DMS79 (cell line): ENCODE measurements around the gene COL6A5.
"Not testable (repeated sequence)": the region's sequence is repeated elsewhere in the genome, so short reads cannot be mapped to it uniquely, and the experiment has no call there.

Experiments used
- DNase-seq: peaks from one replicate; lab custom pipeline; 2025; lab: John Stamatoyannopoulos, UW

The COL6A5 gene

DNA sequence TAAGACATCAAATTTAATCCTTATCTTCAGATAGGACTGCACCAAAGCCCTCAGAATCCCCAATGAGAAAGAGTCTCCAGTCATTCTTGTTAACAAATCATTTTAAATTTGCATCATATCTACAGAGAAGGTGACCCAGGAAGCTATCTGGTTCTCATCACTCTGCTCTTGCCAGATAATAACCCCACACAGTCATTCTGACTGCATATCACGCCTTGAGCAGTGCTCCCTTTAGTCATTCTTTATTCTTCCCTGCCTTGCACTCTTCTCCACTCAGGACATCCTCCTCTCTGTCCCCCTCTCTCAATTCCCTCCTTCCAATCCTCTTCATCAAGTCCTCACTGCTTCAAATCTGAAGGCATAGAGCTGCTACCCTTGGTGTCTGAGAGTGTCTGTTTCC lies 87.8 kb downstream of the COL6A5 start:
- no peak for DNase-seq

DNA sequence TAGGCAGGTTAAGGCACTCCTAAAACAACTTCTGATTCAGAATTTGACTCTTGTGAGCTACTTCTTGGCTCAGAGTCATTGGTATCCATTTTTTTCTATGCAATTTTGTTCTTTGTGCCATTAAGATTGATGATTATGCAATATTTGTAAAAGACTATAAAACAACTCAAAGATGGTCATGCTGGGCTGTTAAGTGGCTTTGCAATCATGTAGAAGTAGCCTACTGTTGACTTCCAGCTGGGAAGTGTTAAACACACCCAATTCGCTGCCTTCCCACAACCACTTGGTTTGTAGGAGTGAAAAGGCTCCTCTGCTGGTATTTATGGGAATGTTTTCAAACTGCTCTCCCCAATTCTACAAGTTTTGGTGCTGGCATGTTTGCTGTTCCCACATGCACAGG lies 96.8 kb downstream of the COL6A5 start:
- no peak for DNase-seq

DNA sequence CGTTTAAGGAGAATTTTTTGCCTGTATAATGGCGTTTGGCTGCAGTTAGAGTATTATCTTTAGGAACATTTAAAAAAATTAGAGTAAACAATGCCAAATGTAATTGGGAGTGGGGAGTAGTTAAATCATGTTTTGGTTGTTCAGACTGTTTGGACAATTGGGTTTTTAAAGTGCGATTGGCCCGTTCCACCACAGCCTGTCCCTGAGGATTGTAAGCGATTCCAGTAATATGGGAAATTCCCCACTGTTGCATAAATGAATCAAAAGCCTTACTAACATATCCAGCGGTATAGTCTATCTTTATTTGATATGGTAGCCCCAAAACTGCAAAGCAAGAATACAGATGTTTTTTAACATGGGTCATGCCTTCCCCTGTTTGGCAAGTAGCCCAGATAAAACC lies 101.4 kb downstream of the COL6A5 start:
- DNase-seq, result not testable (repeated sequence)

DNA sequence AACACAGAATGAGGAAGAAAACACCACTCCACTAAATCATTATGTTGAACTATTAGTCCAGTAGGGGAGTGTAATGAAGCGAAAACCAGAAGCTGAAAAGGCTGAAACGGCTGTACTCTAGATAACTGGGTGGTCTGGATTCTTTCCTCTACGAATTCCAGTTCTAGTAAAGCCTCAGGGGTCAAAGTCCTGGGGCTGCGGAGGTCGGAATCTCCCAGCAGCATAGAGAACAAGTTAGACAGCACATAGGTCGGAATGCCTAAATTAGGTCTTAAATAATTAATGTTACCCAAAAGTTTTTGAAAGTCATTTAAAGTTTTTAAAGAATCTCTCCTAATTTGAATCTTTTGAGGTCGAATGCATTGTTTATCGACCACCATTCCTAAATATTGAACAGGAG lies 102.7 kb downstream of the COL6A5 start:
- not testable (repeated sequence) for DNase-seq

DNA sequence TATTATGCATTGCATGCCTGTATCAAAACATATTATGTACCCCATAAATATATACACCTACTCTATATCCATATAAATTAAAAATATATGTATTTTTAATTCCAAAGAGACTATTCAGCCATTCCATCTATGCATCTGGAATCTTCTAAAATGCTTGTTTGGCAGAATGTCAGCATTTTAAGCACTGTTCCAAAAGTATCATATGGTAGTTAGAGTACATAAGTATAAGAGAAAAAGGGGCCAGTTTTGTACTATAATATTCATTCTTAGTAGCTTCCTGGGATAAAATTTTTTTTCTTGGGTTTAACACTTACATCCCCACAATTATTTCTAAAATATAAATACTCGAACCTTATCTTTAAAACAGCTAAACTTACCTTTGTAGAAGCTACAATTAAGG lies 111.1 kb downstream of the COL6A5 start:
- no peak for DNase-seq

DNA sequence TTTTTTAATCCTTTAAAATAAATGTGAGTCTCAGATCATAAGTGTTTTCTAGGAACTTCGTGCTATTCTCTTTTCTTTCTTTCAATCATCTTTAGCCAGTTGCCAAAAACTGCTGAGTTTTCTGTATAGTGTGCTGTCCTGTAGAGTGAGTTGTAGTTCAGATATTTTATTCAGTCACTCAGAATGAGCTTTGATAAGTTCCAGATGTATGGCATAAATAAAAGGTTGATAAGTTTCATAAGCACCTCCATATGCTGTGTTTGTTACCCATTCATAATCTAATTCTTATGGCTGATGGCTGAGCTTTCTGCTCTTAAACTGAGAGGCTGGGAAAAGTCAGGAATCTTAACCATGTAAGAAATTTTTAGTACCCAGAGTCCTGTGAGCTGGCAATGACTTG lies 112.2 kb downstream of the COL6A5 start:
- DNase-seq, result no peak

DNA sequence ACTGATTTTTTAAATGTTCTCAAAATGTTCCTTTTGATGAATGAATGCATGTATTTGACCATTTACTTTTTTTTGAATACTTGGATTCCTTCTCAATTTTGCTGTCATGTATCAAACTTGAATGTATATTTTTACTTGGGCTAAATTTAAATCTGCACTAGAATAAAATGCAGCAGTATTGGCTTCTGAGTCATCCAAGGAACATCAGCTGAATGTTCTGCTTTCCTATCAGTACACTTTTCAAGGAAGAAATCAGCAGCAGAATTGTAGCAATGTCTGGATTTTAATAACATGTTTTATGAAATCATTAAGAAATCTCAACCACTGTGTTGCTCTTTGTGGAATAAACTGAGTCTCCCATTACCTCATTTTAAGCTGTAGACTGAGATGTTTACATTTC lies 114.5 kb downstream of the COL6A5 start:
- DNase-seq, result no peak

DNA sequence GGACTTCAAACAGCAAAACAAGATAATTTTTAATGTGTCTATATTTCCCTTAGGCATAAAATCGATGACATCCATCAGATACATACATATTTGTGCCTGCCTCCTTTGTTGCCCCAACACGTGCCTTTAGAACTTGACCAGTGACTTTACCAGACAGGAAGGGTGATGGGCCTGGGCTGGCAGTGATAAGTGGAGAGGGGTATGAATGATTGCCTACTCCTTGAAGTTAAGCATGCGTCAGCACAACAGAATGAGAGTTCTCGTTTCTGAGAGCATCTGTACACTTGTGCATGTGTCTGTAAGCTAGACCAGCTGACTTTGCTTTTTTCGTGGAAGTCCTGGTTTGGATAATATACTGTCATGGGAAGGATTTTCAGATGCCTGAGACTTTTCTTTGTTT lies 116.6 kb downstream of the COL6A5 start:
- no peak for DNase-seq

DNA sequence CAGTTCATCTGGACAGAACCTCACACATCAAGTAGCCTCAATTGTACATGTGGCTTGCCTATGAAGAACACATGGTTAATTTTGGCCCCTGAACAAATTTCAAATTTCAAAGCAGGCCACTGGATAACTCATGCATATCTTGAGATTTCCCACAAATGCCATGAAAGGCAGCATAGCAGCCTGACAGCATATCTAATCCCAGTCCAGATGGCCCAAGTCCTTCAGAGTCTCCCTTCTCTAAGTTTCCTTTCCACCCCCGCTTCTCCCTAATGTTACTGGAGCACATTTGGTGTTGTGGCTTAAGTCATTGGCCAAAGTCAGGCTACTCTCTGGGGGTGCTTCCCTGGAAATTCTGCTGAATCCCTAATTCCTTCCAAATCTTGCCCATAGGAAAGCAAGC lies 117.7 kb downstream of the COL6A5 start:
- no peak for DNase-seq

DNA sequence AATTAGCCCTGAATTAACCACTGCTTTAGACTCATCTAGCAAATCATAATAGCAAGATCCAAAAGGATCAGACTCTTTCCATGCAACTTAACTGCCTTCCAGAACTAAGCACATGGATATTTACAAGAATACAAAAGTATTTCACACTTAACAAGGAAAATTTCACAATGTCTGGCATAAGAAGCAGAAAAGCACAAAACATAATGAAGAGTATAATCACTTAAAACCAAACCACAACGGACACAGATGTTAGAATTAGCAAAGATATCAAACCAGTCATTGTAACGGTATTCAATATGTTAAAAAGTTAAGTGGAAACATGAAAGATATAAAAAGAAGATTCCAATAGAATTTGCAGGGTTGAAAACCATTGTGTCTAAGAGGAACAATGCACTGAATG lies 120.0 kb downstream of the COL6A5 start:
- DNase-seq, result no peak

DNA sequence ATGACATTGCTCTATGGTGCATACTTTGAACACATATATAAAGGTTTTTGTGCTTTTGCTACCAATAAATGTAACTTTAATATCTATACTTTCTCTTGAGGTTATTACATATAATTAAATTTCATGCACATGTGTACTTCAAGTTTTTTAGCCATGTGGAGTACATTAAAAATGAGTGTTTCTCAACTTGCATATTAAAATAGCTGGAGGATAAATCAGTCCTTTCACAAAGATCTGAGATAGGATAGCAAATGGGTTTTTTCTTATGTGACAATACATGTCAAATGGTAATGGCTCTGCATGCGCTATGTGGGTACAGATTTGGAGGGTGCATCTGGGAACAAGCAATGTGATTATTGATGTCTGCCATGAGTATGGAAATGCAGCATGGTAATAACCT lies 122.8 kb downstream of the COL6A5 start:
- DNase-seq, result no peak

DNA sequence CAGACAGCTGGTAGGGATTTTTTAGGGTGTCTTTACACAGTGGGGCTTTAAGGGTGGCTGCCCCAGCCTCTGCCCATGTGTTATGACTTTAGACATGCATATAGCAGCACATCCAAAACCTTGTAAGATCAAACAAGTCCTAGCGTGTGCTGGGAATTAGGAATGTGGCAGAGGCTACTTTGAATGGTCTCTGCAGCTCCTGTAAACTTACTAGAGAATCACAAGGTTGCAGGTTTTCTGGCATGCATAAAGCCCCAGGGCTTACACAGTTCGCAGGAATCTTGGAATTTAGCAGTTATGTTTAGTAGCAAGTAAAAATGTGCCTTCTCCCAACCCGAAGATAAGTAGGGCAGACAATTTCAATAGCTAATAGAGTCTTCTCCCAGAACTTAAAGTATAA lies 124.7 kb downstream of the COL6A5 start:
- no peak for DNase-seq

DNA sequence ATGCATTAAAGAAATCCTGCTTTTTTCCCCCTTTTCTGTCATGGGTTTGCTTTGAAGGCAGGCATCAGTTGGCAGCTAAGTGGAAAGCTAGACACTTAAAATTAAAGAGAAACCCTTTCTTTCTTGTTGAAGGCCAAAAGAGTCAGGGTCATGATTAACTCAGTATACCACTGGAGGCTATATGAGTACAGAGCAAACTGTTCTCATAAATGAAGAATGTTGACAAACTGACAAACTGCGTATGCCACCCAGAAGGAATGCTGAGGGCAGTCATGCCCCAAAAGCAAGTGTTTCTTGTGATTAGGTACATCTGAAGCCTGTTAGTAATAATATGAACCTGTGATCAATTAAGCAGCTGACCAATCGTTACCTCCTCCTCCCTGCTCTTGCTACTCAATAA lies 127.9 kb downstream of the COL6A5 start:
- DNase-seq, result no peak

DNA sequence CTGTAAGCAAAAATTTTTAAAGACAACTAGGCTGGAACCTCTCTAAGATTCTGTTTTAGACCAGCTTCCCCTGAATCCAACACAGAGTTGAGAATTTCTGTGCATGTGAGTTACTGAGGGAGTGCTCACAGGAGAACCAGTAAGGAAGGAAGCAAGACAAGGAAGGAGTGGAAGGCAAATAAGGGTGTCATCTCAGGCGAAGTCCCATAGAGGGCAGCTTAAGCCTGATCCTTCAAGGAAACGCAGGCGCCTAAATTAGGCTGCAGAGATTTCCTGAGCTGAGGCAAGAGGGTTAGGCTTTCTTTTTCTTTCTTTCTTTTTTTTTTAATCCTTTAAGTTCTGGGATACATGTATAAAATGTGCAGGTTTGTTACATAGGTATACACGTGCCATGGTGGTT lies 135.3 kb downstream of the COL6A5 start:
- DNase-seq, result no peak

DNA sequence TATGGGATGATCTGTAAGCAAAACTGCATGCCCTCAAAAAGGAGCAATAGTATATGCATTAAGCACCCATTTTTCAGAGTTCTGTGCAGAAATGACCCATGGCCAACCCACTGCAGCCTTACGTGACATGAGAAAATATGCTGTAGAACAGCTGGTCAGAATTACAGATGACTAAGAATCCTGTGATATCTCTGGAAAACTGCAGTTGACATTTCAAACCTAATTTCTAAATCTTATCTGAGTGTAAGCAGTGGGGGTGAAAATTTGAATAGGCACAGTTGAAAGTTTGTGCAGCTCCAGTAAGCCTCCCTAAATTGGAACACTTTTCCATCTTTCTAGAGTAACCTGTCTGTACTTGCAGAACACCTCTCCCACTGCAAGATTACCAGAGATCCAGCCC lies 142.8 kb downstream of the COL6A5 start:
- DNase-seq, result no peak

DNA sequence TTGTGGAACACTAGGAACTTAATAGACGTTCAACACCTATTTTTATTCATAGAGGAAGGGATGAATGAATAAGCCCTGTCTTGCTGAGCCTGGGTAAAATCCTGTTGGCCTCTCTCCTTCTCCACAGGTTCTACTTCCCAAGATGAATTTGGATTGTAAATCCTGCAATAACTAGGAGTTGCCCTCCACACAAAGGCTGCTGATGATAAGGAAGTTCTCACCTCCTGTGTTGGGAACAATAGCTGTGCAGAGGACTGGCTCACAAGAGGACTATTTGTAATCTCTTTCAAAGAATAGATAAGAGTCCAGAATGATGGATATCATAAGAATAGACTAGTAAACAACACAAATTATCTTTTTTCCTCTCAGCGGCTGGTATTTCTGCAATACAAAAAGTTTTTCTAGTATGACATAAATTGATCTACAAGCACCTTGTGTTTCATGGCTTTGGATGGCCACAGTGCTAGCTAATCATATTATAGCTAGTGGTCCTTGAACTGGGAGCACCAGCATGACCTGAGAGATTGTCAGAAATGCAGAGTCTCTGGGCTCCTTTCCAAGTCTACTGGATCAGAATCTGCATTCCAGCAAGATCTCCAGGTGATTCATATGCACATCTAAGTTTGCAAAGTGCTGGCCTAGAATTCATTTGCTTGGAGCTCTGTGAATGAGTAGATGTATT lies 143.4 kb downstream of the COL6A5 start:
- no peak for DNase-seq

DNA sequence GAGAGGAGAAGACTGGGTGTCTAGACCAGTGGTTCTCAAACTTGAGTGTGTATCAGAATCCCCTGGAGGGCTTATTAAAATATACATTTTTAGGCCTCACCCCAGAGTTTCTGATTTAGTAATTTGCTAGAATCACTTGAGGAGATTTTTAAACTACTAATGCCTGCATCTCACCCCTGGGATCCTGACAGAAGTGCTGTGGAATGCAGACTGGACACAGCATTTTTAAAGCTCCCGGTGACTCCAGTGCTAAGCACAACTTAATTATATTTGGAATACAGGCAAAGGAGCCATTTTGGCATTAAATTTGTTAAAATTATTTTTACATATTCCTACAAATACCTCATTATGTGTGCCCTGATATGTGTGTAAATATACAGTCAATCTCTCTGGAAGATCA lies 144.8 kb downstream of the COL6A5 start:
- DNase-seq, result no peak

DNA sequence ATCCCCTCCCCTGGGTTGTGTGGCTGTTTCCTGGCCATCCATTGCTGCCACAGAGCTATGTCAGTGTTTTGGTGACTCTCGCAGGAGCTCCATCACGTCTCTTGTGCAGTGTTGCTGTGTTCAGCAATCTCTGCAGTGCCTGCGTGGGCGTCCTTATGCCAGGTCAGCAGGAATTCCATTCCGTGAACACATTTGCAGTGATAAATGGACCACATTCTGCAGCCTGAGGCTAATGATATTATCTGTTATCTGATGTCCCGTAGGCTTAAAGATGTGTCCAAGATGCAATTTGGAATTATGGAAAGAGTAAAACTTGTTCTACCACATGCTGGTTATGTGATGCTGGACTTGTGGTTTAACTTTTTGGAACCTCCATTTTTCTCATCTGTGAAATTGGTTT lies 146.0 kb downstream of the COL6A5 start:
- DNase-seq, result no peak

DNA sequence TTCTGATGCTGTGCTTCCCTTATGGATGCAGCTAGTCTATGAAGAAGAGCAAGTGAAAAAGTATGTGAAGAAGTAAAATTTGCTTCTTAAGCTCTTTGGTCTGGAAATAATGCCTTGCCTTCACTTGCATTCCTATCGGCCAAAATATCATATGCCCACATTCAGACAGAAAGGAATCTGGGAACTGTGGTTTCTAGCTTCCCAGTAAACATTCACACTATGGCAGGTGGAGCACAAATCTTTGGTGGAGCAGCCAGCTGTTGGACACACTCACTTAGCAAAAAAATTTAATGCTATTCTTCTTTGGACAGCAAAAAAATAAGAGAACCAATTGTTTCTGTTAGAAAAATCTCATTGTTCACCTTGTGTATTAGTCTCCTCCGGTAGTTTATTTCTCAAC lies 159.2 kb downstream of the COL6A5 start:
- no peak for DNase-seq

DNA sequence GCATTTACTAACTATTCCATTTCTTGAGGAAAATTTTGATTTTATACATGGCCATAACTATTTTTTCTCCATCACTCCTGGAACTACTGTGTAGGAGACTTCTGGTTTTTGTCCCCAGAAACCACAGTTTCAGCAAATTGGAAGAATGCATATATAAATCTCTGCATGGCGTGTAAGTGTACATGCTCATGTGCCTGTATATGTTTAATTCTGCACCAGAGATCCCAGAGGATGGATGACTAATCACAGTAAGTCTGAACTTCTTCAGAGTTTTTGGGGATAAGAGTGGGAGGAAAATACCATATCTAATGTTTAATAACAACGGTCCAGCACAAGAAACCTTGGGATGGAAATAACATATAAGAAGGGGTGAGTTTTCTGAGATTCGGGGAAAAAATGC lies 160.6 kb downstream of the COL6A5 start:
- DNase-seq, result no peak

DNA sequence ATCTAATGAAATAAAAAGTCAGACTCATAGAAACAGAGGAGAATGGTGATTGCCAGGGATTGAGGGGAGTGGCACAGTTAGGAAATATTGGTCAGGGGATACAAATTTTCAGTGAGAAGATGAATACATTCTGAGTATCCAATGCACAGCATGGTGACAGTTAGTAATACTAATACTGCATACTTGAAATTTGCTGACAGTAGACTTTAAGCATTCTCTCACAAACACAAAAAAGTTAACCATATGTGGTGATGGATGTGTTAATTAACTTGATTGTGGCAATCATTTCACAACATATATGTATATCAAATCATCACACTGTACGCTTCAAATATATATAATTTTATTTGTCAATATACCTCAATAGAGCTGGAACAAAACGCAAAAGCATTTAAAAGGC lies 162.3 kb downstream of the COL6A5 start:
- DNase-seq, result no peak

DNA sequence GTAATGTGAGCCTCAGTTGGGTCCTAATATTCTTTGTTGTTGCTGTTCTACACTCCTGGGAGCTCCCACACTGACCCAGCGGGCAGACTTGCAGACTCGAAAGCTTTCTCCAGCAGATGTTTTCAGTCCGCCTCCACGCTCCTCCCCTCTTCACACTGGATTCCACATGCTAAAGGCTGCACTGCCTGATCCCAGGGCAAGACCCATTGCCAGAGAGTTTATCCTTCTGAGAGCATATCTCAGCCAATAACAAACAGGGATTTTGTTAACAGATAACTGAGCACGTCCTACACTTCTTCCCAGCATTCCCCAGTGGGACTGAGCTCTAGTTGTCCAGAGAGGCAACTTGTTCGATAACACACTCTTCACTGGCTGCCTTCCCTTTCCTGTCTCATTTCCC lies 163.5 kb downstream of the COL6A5 start:
- DNase-seq, result no peak

DNA sequence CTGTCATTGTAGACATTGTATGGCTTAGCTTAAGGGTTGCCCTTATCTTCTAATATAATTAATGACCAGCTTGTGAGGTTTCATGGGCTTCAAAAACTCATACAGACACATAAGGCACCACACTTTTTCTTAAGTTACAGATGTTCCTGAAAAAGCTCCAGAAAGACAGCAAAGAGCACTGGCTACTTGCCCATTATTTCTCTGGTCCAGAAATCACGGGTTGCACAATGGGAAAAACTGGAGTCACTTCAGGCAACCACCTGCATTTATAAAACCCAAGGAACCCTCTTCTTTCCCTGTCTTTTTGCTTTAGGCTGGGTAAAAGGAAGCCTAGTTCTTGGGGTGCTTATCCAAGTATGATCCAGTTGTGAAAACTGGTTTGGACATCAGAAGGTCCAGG lies 169.2 kb downstream of the COL6A5 start:
- no peak for DNase-seq

DNA sequence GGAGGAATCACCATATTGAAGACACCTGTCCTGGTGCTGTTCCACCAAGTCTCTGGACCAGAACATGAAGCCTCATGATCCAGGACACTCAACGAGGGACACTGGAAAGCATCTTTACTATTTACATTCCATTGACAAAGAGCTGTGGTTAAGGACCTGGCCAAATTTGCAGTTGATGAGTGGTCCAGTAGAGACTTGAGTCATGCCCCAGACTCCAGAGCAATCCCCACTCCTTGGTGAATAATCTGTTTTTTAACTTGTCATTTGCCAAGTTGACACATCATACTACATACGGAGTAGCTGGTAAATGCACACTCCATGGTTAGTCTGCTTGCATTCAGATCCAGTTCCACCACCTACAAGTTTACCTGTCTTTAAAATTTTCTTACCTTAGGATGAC lies 170.3 kb downstream of the COL6A5 start:
- no peak for DNase-seq
